ENCODE results near the gene SYT15.

SYT15 gene

GRCh38 chr10:46545861-46546590, 32.9 kb upstream of the SYT15 start:
- DNase-seq, result no peak

- DNase-seq, result no peak
These were observed 32.1 kb upstream of the SYT15 start for GRCh38 chr10:46546591-46547540.

GRCh38 chr10:46547541-46548497, 31.1 kb upstream of the SYT15 start:
- no peak for DNase-seq

- peak in 1 of 2 donors; percentile 0 for DNase-seq
These were observed 30.3 kb upstream of the SYT15 start for GRCh38 chr10:46548498-46549090.

GRCh38 chr10:46549171-46550075, 29.5 kb upstream of the SYT15 start:
- peak in 1 of 2 donors; percentile 1 for DNase-seq

GRCh38 chr10:46550076-46550790, 28.7 kb upstream of the SYT15 start:
- DNase-seq, result peak in 1 of 2 donors; percentile 1

GRCh38 chr10:46550795-46551700, 27.9 kb upstream of the SYT15 start:
- peak in 1 of 2 donors; percentile 0 for DNase-seq

- DNase-seq, result peak; percentile 0 to 2
These were observed 27.0 kb upstream of the SYT15 start for GRCh38 chr10:46551701-46552525.

- peak; percentile 0 to 1 for DNase-seq
These were observed 26.2 kb upstream of the SYT15 start for GRCh38 chr10:46552526-46553237.

- peak in 1 of 2 donors; percentile 0 for DNase-seq
These were observed 25.5 kb upstream of the SYT15 start for GRCh38 chr10:46553238-46554049.

- DNase-seq, result no peak
These were observed 24.7 kb upstream of the SYT15 start for GRCh38 chr10:46554166-46554781.

- peak in 1 of 2 donors; percentile 0 for DNase-seq
These were observed 23.6 kb upstream of the SYT15 start for GRCh38 chr10:46555366-46555712.

- peak in 1 of 2 donors; percentile 0 for DNase-seq
These were observed 23.0 kb upstream of the SYT15 start for GRCh38 chr10:46555713-46556514.

GRCh38 chr10:46556515-46557318, 22.2 kb upstream of the SYT15 start, which contains the start of gene GPRIN2:
TSS of gene GPRIN2 (minus strand) at chr10:46556658. CDS start at chr10:46550736, 5,922 bp downstream.
- peak in 1 of 2 donors; percentile 1 for DNase-seq
